Adrenal gland (tissue), 12 donors: ENCODE measurements around the gene ZBTB3. TPM values are rescaled to one million over a fixed set of nuclear protein-coding genes. Genes with fewer than 3 reads are reported as not detected.
A peak's percentile ranks its signal among the peaks of the same experiment; 100 is the strongest.

Experiments
- DNase-seq, 7 donors: peaks; one replicate each; pipeline ENCODE4 v3.0.0-alpha.2; 2019 to 2020
- H3K27ac ChIP-seq, 5 donors: fragments of 200-600 bp; sonication (generic) in 4 of 5; 1 replicate in 3 of 5; 2 replicates in 2 of 5; pipeline versions ENCODE4 v1.5.1 to v1.8.0; 2016 to 2020; ENCODE audit warnings: mild to moderate bottlenecking in 1 of 5
- H3K27me3 ChIP-seq: fragments of 200-600 bp; 2 replicates; pipeline ENCODE4 v1.8.0; 2021
- H3K36me3 ChIP-seq, 2 donors: fragments of 200-600 bp; replicated peaks in 1 of 2; 1 replicate in 1 of 2; 2 replicates in 1 of 2; pipeline versions ENCODE4 v1.5.1 to v1.8.0; 2018 to 2022
- H3K4me1 ChIP-seq, 2 donors: fragments of 200-600 bp; replicated peaks in 1 of 2; 1 replicate in 1 of 2; 2 replicates in 1 of 2; pipeline versions ENCODE4 v1.5.1 to v1.8.0; 2018 to 2021
- H3K4me3 ChIP-seq, 4 donors: fragments of 200-600 bp; sonication (generic) in 3 of 4; one replicate each; pipeline ENCODE4 v1.5.1; 2016 to 2018
- H3K9me3 ChIP-seq, 3 donors: fragments of 200-600 bp; sonication (generic) in 1 of 3; replicated peaks in 1 of 3; 1 replicate in 2 of 3; 2 replicates in 1 of 3; pipeline versions ENCODE4 v1.5.1 to v1.8.0; 2016 to 2021
- POLR2A ChIP-seq, 2 donors: fragments of 450-650 bp; IDR thresholded peaks; one replicate each; pipeline ENCODE4 v1.6.1; 2017; ENCODE audit warnings: antibody characterized with exemption in 2 of 2, mild to moderate bottlenecking in 2 of 2, moderate library complexity in 1 of 2
- WGBS, 4 donors: extraction: QIAGEN DNeasy Blood & Tissue Kit in 2 of 4; methylation state at CpG; one replicate each; pipeline versions ENCODE4 v1.1.5 to v1.1.7; 2013 to 2017; 5-methylcytosine and 5-hydroxymethylcytosine counted together
- intact Hi-C, 2 donors: fragments of 100-400 bp; cut with DNase I; formaldehyde crosslinking; loops; one replicate each; pipeline versions ENCODE4 v1.14.1 to v1.15.0; 2022 to 2023
- polyA plus RNA-seq, 3 donors: library from polyadenylated mRNA; stranded (reverse); fragments of 200-250 nt in 2 of 3; fragments of 350-450 nt in 1 of 3; fragmentation: Illumina TruSeq in 1 of 3; extraction: RNeasy Lipid Tissue Mini Kit (QIAGEN cat#74804) in 1 of 3; gene quantifications; one replicate each; pipeline ENCODE4 v1.2.3, GENCODE V29; 2013 to 2014
- total RNA-seq, 9 donors: library from RNA; depleted of rRNA in 4 of 9; stranded (reverse); fragments of >200 nt in 4 of 9; fragments of 120-200 nt in 1 of 9; fragmentation: NEBNext Ultra II Directional in 1 of 9; extraction: Animal tissue kit (Norgen Biotek cat#: 25700) in 1 of 9; gene quantifications; one replicate each; pipeline versions ENCODE4 v1.1.0 to v1.2.4, GENCODE V29; 2013 to 2023
- TF ChIP-seq, protein P1 (sequence below), 6 experiments: fragments of 450-650 bp in 4 of 6; fragments of 200-600 bp in 2 of 6; sonication (generic) in 1 of 6; IDR thresholded peaks; 1 replicate in 5 of 6; 2 replicates in 1 of 6; pipeline versions ENCODE4 v1.5.1 to v1.8.0; 2016 to 2021; ENCODE audit warnings: antibody characterized with exemption in 6 of 6, mild to moderate bottlenecking in 2 of 6, moderate library complexity in 1 of 6
- donor health status: healthy with polysubstance abuse.
- donor health status: Bipolar disorder and iron deficiency.
- donor health status: DM: yes; HTN: yes; CAD: no.
- donor health status: DM: no; HTN: no; CAD: no.
- donor health status: DM: no; HTN: no; CAD: no.
- donor health status: DM: yes; HTN: yes; CAD: no.

The ZBTB3 gene
- total and polyA plus RNA-seq, 12 donors: 3.0 to 19.5 (median 10.3) TPM

DNA sequence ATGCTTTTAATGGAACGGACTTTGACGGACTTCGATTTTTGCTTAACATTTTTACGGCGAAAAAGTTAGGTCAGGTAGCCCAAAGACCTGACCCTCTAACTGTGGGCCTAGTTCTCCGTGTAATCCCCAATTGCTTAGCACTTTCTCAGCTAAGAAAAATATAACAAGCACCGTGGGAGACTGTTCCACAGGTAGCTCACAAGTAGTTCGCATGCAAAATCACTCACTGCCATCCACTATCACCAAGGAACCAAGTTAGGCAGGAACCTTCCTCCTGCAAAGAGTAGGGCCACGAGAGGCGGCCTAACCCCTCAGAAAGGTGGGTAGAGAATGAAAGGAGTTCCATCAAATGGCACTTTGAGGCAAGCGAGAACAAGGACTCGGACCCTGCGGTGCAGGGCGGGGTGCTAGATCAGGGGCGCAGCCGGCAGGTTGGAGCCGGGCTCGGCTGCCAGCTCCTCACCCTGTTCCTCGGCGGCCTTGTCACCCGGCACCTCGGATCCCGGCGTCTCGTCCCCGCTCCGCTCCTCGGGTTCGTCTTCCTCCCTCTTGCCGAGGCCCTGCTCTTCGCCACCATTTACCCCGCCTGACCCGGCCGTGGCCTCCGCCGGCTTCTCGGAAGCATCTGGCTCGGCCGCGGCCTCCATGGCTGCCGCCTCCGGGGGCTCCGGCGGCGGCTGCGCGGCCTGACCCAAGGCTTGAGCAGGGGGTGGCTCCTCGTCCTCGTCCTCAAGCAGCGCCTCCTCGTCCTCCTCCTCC is 27.6 kb downstream of the ZBTB3 start:
- peak in 2 of 7 donors; percentile 20 to 40 for DNase-seq
- Histone ChIP-seq H3K36me3 (peaks cover 0 to 33% of the 10 kb centered on the region in 2 donors), H3K4me1 (peaks cover 22 to 47% of the 10 kb centered on the region in 2 donors), H3K4me3 (peak overlapping the region; percentile 7 to 79 (median 56)), H3K27me3 (no peaks in the 10 kb centered on the region), H3K9me3 (no peaks in the 10 kb centered on the region), H3K27ac (peak overlapping the region; percentile 95 to 100 (median 96))
- WGBS, 4 donors: 0% methylated on average over 8 to 51 of the region's 51 CpGs
- TF ChIP-seq, protein P1, sequence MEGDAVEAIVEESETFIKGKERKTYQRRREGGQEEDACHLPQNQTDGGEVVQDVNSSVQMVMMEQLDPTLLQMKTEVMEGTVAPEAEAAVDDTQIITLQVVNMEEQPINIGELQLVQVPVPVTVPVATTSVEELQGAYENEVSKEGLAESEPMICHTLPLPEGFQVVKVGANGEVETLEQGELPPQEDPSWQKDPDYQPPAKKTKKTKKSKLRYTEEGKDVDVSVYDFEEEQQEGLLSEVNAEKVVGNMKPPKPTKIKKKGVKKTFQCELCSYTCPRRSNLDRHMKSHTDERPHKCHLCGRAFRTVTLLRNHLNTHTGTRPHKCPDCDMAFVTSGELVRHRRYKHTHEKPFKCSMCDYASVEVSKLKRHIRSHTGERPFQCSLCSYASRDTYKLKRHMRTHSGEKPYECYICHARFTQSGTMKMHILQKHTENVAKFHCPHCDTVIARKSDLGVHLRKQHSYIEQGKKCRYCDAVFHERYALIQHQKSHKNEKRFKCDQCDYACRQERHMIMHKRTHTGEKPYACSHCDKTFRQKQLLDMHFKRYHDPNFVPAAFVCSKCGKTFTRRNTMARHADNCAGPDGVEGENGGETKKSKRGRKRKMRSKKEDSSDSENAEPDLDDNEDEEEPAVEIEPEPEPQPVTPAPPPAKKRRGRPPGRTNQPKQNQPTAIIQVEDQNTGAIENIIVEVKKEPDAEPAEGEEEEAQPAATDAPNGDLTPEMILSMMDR (IDR thresholded peaks at IDR 0.05): no peak
- no peak for TF ChIP-seq POLR2A (IDR thresholded peaks at IDR 0.05)
- intact Hi-C loops: no loop called here

DNA sequence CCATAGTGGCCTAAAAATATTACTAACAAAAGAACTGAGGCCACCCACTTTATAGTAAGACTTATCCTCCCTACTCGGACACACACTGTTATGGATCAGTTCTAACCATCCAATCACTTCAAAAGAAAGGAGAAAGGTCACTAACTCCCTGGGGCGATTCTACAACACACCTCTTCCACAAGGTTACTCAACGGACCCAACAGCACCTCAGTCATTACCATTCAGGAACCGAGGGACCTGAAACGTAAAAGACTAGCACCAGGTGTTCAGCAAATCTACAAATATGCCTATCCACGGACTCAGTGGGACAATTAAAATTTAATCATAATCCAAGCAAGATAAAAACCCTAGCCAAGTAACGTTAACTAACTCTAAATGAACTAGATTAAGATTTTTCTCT is 28.3 kb downstream of the ZBTB3 start:
- Histone ChIP-seq H3K27me3 (no peaks in the 10 kb centered on the region), H3K27ac (peak overlapping the region in 4 of 5 donors; percentile 95 to 100 (median 96)), H3K4me3 (peak overlapping the region in 3 of 4 donors; percentile 7 to 79 (median 77)), H3K9me3 (no peaks in the 10 kb centered on the region), H3K4me1 (peaks cover 22 to 40% of the 10 kb centered on the region in 2 donors), H3K36me3 (peaks cover 0 to 35% of the 10 kb centered on the region in 2 donors)
- intact Hi-C loops: no loop called here
- WGBS, 4 donors: 0 to 1% (median 1%) methylated on average over 7 of the region's 7 CpGs
- TF ChIP-seq, protein P1 (IDR thresholded peaks at IDR 0.05): no peak
- no peak for TF ChIP-seq POLR2A (IDR thresholded peaks at IDR 0.05)
- peak in 1 of 7 donors; percentile 45 for DNase-seq

DNA sequence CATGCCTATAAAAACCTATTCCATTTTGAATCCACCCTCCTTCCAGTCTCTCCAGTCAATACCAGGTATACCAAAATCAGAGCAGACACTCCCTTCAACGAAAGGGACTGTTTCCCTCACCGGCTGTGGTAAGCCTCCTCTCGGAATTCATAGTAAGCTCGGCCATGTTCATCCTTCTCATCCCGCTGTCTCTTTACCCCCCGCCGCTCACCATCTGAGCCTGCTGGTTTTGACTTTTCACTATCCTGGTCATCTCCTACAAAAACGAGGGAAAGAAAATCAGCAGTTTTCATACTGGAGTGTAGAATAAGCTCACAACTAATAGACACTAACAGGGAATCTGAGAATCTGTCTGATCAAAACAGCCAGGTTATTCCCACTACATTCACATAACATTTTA is 29.8 kb downstream of the ZBTB3 start:
- H3K27me3 ChIP-seq: no peaks in the 10 kb centered on the region
- H3K36me3 ChIP-seq: peaks cover 0 to 50% of the 10 kb centered on the region in 2 donors
- peak overlapping the region in 1 of 4 donors; percentile 79 for H3K4me3 ChIP-seq
- intact Hi-C loops: no loop called here
- peak overlapping the region in 1 of 5 donors; percentile 13 for H3K27ac ChIP-seq
- WGBS, 4 donors: 25 to 36% (median 31%) methylated on average over 8 of the region's 8 CpGs
- H3K4me1 ChIP-seq: peaks cover 15 to 25% of the 10 kb centered on the region in 2 donors
- H3K9me3 ChIP-seq: no peaks in the 10 kb centered on the region
- peak in 1 of 7 donors; percentile 39 for DNase-seq
- TF ChIP-seq POLR2A (IDR thresholded peaks at IDR 0.05): no peak
- TF ChIP-seq, protein P1 (IDR thresholded peaks at IDR 0.05): no peak

DNA sequence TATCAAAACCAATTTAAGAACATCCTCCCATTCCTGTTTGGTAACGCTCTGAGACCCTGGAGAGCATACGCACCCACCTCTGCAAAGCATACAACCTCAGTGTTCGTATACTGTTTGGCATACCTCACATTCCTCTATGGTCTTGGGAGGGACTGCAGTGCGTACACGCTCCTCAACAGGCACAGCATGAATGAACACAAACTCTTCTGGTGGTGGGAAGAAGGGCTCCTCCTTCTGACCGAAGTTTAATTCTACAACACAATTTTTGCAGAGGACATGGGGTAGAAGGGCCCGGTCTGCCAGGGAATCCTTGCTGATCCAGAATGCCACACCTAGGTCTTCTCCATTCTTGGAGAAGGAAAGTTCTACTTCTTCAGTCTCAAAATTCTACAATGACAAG is 32.0 kb downstream of the ZBTB3 start:
- no peak for DNase-seq
- H3K9me3 ChIP-seq: no peaks in the 10 kb centered on the region
- intact Hi-C loops: no loop called here
- H3K36me3 ChIP-seq: peaks cover 0 to 71% of the 10 kb centered on the region in 2 donors
- no peak overlapping the region for H3K4me3 ChIP-seq
- WGBS, 4 donors: 73 to 85% (median 76%) methylated on average over 7 of the region's 7 CpGs
- no peaks in the 10 kb centered on the region for H3K27me3 ChIP-seq
- TF ChIP-seq, protein P1 (IDR thresholded peaks at IDR 0.05): no peak
- TF ChIP-seq POLR2A (IDR thresholded peaks at IDR 0.05): no peak
- no peak overlapping the region for H3K27ac ChIP-seq
- peaks cover 15 to 24% of the 10 kb centered on the region in 2 donors for H3K4me1 ChIP-seq
